HG02623 (cell line): ENCODE results near the gene TCERG1L.
"Not testable (repeated sequence)": the region's sequence is repeated elsewhere in the genome, so short reads cannot be mapped to it uniquely, and the experiment has no call there.

Experiments
- ATAC-seq: cut with Tn5 transposase; IDR thresholded peaks from one replicate; pipeline ENCODE4 v1.9.1; 2021; ENCODE audit warnings: moderate library complexity; ENCODE audit not compliant: unreplicated experiment

TCERG1L gene

DNA sequence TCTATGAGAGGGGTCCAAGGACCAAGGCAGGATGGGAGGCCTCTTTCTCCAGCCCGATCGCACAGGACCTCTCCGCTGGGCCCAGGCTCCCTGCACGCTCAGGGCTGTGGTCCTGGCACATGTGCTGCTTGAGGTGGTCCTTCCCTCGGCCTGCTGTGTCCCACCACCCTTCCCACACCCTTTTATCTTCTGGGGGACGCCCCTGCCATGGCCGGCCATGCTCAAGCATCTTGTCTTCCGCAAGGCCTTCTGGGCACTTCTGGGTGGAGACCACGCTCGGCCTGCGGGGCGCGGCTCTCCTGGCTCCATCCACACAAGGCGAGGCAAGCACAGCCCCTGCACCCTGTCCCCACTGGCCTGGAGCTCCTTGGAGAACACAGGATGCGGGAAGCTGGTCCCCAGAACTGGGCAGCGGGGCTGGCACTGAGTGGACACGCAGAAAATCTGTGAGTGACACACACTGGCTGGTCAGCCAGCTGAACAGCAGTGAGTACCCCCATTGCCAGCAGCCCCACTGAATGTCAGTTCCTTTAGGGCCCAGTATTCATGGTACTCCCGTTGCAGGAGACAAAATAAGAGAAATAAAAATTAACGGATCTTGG lies 115.9 kb downstream of the TCERG1L start:
- ATAC-seq: no peak

DNA sequence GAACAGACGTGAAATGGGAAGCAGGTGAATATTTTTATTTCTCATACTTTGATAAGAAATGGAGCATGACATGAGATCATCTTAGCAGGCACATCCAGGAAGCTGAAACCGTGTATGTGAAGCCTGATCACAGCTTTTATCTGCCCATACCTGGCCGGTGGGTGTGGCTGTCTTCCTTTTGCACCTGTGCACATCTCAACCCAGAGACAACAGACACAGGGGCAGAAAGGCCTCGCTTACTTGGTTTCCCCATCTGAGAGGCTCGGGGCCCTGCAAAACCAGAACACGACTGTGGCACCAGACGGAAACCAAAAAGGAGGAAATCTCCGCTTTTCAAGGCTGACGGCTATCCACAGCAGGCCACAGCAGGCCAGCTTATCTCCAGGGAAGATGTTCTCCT lies 116.4 kb downstream of the TCERG1L start:
- ATAC-seq: no peak

DNA sequence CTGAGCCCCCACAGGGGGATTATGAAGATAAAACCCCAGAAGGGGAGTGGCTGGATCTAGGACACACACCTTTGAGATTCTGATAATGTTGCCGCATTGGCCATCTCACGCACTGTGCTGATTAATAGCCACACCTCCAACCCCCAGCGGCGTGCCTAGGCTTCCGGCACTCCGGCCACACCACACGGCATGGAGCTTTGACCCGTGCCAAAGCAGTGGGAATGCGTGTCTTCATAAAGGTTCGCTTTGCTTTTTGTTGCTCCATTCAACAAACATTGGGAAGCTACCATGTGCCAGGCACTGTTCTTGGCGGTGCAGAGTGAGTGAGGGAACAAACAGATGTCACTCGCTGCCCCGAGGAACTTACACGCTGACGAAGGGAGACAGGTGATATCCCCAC lies 117.6 kb downstream of the TCERG1L start:
- ATAC-seq: no peak

DNA sequence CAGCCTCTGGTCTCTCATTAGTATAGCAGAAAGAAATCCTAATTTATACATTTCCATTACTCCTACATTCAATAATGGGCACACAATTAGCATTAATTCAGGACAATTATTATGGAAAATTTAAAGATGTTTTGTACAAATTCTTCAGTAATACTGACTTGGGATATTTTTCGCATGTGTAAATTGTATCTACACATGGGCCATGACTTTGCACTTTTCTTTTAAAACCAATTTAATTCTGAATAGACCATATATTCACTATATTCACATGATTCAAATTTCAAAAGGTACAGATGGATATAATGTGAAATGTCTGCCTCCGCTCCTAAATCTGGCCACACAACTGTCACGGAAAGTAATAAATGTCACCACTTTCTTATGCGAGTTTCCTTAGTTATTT lies 123.0 kb downstream of the TCERG1L start:
- ATAC-seq: no peak

DNA sequence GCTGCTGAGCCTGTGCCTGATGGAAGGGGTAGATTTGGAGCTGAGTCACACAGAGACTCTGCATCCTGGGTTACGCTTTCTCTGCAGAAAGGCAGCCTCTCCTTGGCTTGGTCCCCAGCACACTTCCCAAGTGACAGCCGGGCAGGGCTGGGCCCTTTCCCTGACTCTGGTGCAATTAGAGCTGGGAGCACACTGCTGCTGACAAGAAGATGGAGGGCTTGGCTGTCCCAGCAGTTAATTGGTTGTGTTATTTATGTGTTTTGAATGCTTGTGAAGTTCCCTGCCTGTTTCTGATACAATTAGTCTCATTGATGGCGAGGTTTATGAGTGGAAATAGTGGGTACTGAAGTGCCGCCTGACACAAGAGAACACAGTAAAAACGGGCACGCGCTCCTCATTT lies 123.6 kb downstream of the TCERG1L start:
- ATAC-seq: no peak

DNA sequence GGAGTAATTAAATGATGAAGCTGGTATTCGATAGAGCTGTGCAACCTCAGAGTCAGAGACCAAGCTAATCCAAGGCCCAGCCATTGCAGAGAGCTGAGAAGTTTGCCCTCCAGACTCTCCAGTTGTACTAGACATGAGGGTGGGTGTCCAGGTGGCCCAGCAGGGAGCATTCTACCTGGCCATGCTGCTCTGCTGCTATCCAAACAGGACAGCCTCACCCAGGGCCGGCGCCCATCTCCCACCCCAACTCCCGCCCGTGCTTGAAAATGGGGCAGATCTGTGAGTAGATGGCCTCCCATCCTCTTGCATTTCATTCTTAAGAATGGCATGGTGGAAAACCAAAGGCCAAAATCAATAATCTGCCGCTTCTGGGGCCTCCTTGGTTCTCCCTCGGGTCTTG lies 124.2 kb downstream of the TCERG1L start:
- ATAC-seq: no peak

DNA sequence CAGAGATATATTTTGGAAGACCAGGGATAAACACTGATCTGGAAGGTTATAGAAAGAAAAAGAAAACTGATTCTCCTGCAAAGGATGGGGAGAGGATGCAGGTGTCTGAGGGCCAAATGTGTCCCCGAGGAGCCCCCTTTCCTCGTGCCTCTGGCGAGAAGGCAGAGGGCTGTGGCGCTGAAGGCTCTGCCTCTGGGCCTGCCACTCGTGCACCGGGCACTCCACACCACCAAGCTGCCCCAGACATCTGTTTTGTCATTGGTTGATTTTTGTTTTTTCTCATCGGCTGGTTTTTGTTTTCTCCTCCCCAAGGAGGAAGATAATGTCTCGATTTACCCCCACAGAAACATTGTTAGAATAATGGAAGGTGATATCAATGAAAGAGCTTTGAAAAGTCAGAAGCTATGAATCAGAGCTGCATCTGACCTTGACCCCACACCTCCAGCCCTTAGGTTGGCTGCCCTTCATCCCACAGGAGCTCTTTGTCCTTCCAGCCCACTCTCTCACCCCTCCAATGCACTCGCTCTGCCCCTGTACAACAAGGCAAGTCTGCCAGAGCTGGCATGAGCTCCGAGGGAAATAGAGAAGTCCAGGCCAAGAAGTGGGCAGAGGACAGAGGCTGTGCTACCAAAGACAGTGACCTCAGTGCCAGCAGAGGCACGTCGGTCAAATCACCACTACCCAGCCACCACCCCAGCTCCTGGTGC lies 124.8 kb downstream of the TCERG1L start:
- no peak for ATAC-seq

DNA sequence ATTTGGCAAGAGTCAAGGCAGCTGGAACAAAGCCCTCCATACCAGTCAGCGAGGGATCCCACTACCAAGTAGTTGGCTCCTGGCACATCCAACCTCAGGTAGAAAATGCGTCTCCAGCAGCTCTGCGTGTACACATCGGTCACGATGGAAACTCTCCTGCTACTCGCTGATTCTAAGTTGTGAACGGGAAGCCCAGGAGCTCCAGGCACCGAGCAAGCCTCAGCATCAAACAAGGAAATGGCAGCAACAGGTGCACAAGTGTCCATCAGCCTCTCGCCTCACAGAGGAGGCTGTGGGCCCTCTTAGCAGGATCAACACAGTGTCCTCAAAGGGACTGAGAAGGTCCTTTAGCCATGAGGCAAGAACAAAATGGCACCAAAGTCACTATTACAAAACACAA lies 127.0 kb downstream of the TCERG1L start:
- ATAC-seq: no peak

DNA sequence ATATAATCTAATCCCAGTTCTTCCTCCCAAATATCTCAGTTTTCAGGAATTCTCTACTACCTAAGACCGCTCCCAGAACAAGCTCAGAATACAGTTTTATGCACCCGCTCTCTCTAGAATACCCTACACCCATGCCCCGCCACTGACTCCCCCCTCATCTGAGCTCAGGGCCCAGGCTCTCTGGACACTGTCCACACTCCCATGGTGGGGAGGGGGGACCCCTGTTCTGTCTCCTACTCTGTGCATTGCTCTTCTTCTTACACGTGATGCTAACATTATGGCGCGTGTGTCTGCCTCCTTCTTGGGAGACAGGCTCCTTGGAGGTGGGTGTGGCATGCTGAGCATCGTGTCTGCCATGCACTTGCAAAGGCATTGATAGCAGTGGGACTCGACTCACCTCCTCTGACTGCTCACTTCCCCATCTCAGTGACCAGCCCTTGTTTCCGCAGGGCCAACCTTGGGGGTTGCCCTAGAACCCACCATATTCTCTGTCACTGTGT lies 127.9 kb downstream of the TCERG1L start:
- no peak for ATAC-seq

DNA sequence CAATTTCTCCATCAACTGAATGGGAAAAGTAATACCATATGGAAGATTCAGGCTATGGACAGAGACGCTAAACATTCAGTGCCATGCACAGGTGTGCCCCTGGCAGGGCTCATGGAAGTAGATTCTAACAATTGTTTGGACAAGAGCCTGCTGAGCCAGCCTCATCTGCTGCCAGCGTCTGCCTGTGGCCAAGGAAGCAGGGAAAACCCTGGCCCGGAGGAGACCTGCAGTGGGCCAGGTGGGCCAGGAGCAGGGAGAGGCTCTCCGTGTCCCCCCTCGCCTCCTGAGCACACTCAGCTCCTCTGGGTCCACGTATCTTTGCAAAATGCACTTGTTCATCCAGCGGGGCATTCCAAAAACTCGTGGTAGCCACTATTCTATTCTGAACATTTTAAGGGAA lies 130.1 kb downstream of the TCERG1L start:
- ATAC-seq: no peak

DNA sequence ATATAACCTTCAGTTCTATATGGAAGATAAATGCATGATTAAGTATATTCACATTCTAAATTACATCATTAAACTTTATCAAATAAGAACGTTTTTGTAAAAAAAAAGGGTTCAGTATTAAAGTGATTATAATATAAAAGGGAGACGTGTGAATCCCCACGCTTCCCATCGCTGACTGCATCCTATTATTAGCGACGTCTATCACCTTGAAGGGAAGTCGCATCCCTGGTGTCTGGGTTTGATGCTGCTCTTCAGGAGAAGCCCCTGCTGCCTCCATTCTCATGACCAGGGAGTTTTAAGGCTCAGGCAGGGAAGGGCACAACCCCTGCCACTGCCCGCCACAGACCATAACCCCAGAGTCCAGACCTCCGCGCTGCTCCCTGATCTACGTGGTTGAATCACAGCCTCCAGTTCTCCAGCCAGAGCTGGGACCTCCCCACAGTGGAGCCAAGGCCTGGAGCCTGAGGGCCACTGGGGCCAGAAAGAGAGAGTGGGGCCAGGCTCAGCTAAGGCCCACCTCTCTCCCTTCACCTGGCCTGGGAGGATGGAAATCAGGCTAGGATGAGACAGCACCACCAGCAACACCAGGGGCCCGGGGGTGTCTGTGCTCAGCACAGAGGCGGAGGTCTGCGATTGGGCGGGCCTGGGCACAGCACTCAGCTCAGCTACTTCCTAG lies 130.6 kb downstream of the TCERG1L start:
- no peak for ATAC-seq

DNA sequence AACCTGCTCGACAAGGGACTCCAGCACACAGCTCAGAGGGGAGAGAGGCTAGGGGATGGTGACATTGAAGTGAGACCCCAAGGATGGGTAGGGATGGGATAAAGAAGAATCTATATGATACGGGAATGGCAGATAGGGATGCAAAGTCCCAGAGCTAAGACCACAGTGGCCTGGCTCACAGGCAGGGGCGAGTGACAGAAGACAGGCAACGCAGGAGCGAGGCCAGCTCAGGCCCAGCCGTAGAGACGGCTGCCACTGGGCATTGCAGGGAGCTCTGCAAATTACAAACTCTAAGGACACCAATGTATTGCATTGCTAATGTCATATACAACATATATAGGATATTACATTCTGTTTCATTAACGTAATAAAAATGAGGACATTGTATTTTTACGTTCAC lies 131.4 kb downstream of the TCERG1L start:
- ATAC-seq: no peak

DNA sequence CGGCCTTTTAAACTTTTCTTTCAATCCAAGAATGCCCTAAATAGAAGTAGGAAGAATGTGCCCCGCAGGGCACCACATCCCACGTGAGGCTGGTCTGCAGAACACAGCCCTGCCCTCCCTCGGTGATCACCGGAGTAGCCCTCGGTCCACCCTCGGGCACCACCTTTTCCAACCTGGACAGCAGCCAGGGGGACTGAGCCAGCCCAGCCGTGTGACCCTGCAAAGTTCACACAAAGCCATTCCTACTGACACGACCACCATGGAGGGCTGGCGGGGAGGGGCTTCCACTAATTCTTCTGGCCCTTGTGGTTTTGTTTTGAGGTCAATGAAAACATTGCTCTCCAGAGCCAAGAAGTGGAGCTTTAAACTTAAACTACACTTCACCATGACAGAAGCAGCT lies 132.2 kb downstream of the TCERG1L start:
- no peak for ATAC-seq

DNA sequence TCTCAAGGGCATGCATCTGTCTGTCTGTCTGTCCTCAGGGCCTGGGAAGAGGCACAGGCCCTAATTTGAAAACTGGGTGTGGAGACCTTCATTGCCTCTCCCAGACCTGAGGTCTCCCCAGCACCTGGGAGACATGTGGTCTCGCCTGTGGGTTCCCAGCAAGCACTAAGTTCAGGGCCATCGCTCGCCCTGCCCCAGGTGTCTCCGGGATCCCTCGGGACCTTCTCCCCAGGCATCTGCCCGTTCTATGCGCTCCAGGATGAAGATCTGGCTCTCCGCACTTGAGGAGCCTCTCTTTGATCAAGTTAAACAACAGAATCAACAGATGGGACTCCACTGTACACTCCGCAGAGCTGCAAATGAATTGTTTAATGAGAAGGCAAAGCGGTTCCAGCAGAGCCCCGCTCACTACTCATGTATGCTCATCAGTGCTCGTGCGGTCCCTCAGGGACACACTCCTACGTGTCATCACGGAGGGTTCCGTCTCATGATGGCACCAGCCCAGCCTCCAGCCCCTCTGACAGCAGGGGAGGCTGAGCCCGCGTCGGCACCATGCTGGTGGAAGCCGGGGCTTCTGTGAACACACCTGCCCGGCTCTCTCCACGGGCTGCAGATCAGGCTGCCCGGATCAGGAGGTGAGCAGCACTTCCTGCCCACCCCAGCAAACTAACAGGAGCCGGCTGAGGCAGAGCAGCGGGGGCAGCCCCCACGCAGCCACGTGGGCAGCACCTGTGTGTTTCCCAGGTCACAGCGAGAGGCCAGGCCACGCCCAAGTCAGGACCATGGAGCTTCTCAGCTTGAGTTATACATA lies 132.8 kb downstream of the TCERG1L start:
- no peak for ATAC-seq

DNA sequence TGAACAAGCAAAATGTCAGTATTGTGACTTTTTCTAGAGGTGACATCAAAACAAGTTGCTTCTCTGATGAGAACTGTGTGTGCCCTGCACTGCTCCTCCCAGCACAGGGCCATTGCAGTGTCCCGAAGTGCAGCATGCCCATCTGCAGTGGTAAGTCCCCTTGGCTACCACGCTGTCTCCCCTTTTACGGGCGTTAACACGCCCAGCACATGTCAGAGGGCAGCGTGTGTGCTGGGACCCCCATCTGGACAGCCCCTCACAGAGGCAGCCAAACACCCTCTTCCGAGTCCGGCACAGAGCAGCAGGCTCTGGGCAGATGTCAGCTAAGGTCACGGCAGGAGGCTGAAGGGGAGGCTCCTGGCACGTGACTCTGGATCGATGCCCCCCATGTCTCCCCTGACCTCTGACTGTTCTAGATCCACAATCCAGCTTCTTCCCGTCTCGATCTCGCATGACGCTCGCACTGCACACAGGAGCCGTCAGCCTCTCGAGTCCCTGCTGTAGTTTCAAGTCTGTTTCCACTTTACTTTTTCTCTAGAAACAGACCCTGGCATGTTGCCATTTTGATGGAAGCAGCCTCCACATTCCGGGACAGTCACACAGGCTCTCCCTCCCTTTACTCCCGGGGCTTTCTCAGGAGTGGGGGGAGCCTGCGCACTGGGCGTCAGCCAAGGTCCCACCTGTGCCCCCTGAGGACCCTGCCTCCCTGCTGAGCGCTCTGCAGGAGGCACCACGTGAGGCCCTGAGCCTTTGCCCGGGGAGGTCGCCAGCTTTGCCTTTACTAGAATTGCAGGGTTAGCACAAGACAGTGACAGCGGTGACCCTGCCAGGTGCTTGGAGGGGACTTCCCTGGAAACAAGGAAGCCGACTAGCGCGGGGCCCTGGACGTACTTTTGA lies 133.8 kb downstream of the TCERG1L start:
- no peak for ATAC-seq

DNA sequence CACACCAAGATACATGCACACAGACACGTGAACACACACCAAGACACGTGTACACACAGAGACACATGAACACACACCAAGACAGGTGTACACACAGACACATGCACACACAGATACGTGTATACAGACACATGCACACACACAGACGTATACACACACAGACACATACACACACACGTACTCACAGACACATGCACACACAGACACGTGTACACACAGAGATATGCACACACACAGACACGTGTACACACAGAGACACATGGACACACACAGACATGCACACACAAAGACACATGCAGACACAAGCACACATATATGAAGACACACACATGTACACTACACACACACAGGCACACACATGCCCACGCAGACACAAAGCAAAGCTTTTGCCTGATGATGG lies 134.6 kb downstream of the TCERG1L start:
- no peak for ATAC-seq

DNA sequence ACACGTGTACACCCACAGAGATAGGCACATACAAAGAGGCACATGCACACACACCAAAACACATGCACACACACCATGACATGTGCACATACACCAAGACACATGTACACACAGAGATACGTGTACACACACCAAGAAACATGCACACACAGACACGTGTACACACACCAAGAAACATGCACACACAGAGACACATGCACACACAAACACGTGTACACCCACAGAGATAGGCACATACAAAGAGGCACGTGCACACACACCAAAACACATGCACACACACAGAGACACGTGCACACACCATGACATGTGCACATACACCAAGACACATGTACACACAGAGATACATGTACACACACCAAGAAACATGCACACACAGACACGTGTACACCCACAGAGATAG lies 135.2 kb downstream of the TCERG1L start:
- not testable (repeated sequence) for ATAC-seq

DNA sequence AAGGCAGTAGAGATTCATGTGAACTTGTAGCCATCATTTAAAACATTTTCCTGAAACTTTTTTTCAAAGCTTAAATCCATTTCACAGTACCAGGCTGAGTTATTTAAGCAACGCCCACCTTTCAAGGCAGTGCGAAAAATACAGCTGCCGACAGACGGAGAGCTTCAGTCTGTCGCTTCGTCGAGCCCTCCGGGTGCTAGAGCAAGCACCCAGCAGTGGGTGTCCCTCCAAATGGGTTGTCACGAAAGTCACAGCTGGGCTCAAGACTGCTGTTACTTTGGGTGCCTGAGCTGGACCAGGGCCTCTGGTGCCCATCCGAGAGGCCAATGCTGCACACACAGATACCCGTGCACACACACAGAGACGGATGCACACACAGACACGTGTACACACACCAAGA lies 135.6 kb downstream of the TCERG1L start:
- ATAC-seq: no peak

DNA sequence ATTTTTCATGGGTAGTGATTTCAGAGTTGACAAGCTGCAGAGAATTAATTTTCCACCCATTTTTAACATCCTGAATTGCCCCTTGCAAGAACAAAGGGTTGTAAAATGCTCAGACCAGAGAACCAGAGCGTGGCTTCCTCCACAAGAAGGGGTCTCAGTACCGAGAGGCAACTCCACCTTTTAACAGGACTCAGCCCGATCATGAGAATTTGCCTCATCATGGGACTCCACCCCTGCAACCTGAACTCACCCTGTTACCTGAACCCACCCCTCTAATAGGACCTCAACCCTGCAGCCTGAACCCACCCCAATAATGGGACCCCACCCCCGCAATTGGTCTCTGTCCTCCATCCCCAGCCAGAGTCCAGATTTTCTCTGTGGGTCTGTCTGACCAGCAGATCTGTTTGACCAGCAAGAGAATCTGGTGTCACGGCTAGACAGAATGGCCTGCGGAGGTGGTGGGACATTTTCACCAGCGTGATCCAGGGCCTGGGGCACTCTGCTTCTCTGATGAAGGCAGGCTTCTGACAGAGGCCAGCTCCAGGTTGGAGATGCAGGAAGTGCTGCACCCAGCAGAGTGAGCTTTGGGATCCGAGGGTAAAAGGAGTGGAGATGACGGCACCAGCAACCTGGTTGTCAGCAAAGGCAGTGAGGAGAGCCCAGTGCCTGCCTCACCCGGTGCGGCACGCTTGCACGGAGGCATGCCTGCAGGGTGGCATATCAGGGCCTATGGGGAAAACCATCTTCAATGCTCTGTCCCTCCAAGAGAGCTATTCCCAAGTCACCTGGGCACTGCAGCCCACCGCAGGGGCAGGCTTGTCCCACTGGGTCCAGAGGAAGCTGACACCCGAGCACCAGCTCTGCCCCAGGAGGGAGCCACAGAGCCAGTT lies 136.6 kb downstream of the TCERG1L start:
- no peak for ATAC-seq

DNA sequence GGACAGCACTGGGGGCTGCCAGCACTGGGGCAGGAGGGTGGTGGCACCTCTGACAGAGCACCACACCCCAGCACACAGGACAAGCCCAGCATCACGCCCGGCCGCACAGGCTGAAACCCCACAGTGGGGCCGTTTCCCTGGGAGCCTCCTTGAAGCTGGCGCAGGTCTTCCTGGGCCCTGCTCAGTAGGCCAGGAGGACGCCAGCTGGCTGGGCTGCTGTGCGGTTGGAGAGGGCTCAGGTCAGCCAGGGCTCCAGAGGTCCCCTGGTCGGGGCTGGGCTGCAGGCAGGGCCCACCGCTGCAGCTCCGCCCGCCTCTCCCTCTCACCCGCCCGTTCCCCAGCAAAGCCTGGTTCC lies 137.3 kb downstream of the TCERG1L start:
- ATAC-seq: no peak
